ENCODE results near the gene PALD1.

GRCh38 chr10:70513848-70514309 is 35.3 kb downstream of the PALD1 start:
- TF ChIP-seq GABPA (IDR thresholded peaks at IDR 0.05; ENCODE audit: low read depth) = no peak
- no peak for TF ChIP-seq CTCF (IDR thresholded peaks at IDR 0.05; ENCODE audit: insufficient read depth, low read length)

Data from HL-60 (cell line).